GM18861 (cell line): ENCODE results near the gene RPS6KA5.
"Not testable (repeated sequence)": the region's sequence is repeated elsewhere in the genome, so short reads cannot be mapped to it uniquely, and the experiment has no call there.

ENCODE experiments used
- ATAC-seq: cut with Tn5 transposase; IDR thresholded peaks from one replicate; pipeline ENCODE4 v1.9.1; 2021; ENCODE audit not compliant: unreplicated experiment

Gene RPS6KA5

GRCh38 chr14:90880282-90880681 lies 180.2 kb downstream of the RPS6KA5 start:
- ATAC-seq = no peak

- no peak for ATAC-seq
Measured at GRCh38 chr14:90874599-90874998, 185.8 kb downstream of the RPS6KA5 start.

- no peak for ATAC-seq
Measured at GRCh38 chr14:90871605-90872233, 188.7 kb downstream of the RPS6KA5 start.

DNA sequence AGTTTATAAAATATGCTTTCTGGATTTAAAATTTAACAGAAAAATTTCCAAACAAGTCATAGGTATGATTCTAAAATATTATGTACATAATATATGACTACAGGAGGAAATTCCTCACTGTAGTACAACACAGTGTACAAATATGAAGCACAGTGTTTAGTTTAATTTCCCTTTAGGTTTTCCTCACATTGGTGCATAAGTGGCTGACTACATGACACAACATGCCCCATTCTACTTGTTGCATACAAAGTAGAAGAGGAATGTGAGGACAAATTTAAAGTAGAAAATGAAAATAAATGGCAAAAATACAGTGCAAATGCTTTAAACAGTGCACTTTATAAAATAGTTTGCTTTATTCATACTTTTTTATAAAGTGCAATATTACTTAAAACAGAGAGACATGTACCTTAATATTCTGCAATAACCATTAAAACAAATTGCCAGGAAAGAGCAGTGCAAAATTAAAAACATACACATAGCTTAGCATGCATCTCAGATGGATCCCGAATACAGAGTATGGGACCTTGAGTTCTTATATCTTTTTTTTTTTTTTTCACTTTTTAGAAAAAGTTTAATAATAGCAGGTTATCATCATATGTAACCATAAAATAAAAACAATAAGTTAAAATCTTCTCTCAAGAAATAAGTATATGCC lies 189.4 kb downstream of the RPS6KA5 start:
- no peak for ATAC-seq

DNA sequence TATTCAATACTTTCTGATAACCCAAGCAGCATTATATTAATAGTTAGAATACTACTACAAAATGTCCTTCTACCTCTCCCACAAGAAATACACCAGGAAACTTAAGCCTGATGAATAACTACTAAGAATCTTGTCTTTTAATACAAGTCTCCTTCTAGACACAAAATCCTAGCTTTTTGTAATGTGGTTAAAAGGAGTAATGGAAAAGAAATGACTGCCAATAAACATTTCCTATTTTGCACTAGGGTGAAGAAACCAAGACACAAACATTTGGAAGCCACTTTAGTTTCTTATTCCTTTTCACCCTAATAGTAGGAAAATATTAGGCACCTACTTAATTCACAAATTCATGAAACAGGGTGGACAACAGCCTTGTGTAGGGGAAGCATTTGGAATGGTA lies 192.9 kb downstream of the RPS6KA5 start:
- ATAC-seq = no peak

GRCh38 chr14:90866833-90867232 lies 193.6 kb downstream of the RPS6KA5 start:
- no peak for ATAC-seq

DNA sequence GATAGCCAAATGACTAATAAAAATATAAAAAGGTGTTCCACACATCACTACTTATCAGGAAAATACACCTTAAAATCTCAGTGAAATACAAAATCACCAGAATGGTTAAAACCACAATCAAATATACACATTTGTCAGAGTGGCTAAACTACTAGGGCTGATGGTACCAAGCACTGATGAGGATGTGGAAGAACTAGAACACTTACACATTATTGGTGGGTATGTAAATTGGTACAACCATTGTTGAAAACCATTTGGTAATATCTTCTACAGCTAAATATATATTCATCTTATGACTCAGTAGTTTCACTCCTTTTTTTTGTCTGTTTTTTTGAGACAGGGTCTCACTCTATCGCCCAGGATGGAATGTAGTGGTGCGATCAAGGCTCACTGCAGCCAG lies 195.7 kb downstream of the RPS6KA5 start:
- no peak for ATAC-seq

DNA sequence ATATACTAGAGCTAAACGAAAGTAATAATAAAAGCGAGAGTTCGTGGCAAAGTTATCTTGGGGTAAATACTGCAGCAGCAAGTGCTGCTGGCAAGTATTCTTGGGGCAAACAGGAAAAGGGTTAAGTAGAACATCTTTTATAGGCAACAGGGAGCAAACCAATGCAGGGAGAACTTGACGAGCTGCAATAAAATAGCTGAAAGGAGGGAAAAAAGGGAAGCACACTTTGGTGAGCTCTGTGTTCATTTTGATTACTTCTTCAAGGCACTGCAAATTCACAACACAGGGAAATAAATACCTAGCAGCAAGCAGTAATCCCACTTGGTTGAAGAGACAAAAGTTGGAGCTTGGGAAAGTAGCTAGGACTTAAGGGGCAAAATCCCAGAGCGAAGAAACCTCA lies 201.9 kb downstream of the RPS6KA5 start:
- no peak for ATAC-seq

- no peak for ATAC-seq
Measured at GRCh38 chr14:90857866-90858265, 202.6 kb downstream of the RPS6KA5 start.

GRCh38 chr14:90856115-90856514 lies 204.3 kb downstream of the RPS6KA5 start:
- ATAC-seq = not testable (repeated sequence)

DNA sequence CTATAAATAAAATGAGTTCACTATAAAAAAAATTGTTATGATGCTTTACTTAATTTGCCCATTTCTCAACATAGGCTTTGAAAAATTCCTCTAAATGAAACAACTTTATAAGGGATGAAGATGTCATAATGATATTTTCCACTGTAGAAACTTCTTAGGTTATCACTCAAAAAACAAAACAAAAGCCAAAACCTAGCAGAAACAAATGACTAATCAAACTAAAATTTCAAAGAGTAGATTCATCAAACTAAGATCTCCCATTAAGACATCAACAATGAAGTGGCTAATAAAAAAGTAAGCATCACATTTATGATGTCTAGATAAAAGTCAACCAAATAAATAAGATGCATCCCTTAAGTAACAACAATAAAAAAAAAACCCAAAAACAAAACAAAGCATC lies 207.3 kb downstream of the RPS6KA5 start:
- ATAC-seq = no peak

- ATAC-seq = no peak
Measured at GRCh38 chr14:90851327-90852036, 209.0 kb downstream of the RPS6KA5 start.

- no peak for ATAC-seq
Measured at GRCh38 chr14:90850487-90850886, 210.0 kb downstream of the RPS6KA5 start.

- ATAC-seq = no peak
Measured at GRCh38 chr14:90849787-90850444, 210.5 kb downstream of the RPS6KA5 start.

GRCh38 chr14:90848944-90849731 lies 211.3 kb downstream of the RPS6KA5 start:
- ATAC-seq = no peak

- no peak for ATAC-seq
Measured at GRCh38 chr14:90846511-90846910, 213.9 kb downstream of the RPS6KA5 start.

GRCh38 chr14:90844321-90844720 lies 216.1 kb downstream of the RPS6KA5 start:
- no peak for ATAC-seq

DNA sequence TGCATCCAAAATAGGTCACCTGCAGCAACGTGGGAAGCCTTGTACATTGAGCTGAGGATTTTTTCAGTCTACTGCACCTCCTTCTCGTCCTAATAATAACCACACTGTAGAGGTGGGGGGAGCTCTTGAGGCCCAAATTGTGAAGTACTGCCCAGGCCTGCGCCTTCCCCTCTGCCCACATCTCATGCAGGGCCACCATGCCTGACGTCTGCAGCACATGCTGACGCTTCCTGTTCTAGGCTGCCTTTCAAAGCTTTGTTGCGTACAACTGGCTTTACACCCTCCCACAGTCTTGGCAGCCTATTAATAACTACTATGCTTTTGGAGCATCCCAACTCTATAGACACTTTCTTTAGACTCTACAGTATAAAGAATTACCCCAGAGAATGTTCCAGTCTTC lies 217.7 kb downstream of the RPS6KA5 start:
- ATAC-seq = no peak

DNA sequence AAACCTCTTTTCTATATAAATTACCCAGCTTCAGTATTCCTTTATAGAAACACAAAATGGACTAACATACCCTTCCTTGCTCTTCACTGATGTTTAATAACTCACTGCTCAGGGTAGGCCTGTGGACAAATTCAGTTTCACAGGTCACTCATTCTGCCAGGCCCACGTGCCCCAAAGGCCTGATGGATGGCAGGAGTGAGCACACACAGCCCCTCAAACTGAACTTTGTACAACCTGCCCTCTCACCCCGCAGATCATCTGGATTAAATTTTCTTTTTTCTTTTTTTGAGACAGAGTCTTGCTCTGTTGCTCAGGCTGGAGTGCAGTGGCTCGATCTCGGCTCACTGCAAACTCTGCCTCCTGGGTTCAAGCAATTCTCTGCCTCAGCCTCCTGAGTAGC lies 219.8 kb downstream of the RPS6KA5 start:
- ATAC-seq = not testable (repeated sequence)

- ATAC-seq = no peak
Measured at GRCh38 chr14:90839889-90840266, 220.6 kb downstream of the RPS6KA5 start.
